NCI-H1694 (cell line): ENCODE results near the gene ZBTB7C.
A peak's percentile ranks its signal among the peaks of the same experiment; 100 is the strongest.

ENCODE experiments used
- DNase-seq: peaks from one replicate; lab custom pipeline; 2025; lab: John Stamatoyannopoulos, UW

The ZBTB7C gene

GRCh38 chr18:48058486-48058885, 350.7 kb downstream of the ZBTB7C start:
- no peak for DNase-seq

GRCh38 chr18:48057018-48057417, 352.2 kb downstream of the ZBTB7C start:
- DNase-seq: no peak

- DNase-seq: no peak
Observed at GRCh38 chr18:48055351-48055750, 353.8 kb downstream of the ZBTB7C start.

GRCh38 chr18:48053881-48054816, 355.0 kb downstream of the ZBTB7C start:
- no peak for DNase-seq

- no peak for DNase-seq
Observed at GRCh38 chr18:48052842-48053241, 356.3 kb downstream of the ZBTB7C start.

GRCh38 chr18:48051945-48052840, 357.0 kb downstream of the ZBTB7C start:
- DNase-seq: no peak

- DNase-seq: no peak
Observed at GRCh38 chr18:48050176-48050575, 359.0 kb downstream of the ZBTB7C start.

GRCh38 chr18:48049757-48050156, 359.4 kb downstream of the ZBTB7C start:
- DNase-seq: no peak

GRCh38 chr18:48048251-48048650, 360.9 kb downstream of the ZBTB7C start:
- DNase-seq: no peak

- no peak for DNase-seq
Observed at GRCh38 chr18:48046843-48047242, 362.3 kb downstream of the ZBTB7C start.

- no peak for DNase-seq
Observed at GRCh38 chr18:48045744-48046143, 363.4 kb downstream of the ZBTB7C start.

- DNase-seq: no peak
Observed at GRCh38 chr18:48044944-48045343, 364.2 kb downstream of the ZBTB7C start.

- DNase-seq: no peak
Observed at GRCh38 chr18:48043166-48043565, 366.0 kb downstream of the ZBTB7C start.

- no peak for DNase-seq
Observed at GRCh38 chr18:48042431-48042830, 366.8 kb downstream of the ZBTB7C start.

- DNase-seq: no peak
Observed at GRCh38 chr18:48040457-48041110, 368.6 kb downstream of the ZBTB7C start.

GRCh38 chr18:48039769-48040215, 369.4 kb downstream of the ZBTB7C start:
- DNase-seq: no peak

- no peak for DNase-seq
Observed at GRCh38 chr18:48038636-48039035, 370.5 kb downstream of the ZBTB7C start.

- DNase-seq: peak; percentile 60
Observed at GRCh38 chr18:48037481-48038271, 371.5 kb downstream of the ZBTB7C start.

- no peak for DNase-seq
Observed at GRCh38 chr18:48036641-48037421, 372.4 kb downstream of the ZBTB7C start.

- no peak for DNase-seq
Observed at GRCh38 chr18:48036226-48036625, 373.0 kb downstream of the ZBTB7C start.

GRCh38 chr18:48035556-48035860, 373.7 kb downstream of the ZBTB7C start:
- DNase-seq: no peak
